ENCODE measurements around the gene IQSEC3.

The IQSEC3 gene

GRCh38 chr12:82740-83139 is 16.2 kb downstream of the IQSEC3 start:
- no peak for DNase-seq
- TF ChIP-seq CTCF (IDR thresholded peaks at IDR 0.05; ENCODE audit: low read length): no peak
- TF ChIP-seq EZH2 (optimal IDR thresholded peaks at IDR 0.05; ENCODE audit: low read depth, low read length): no peak
- no peak for TF ChIP-seq EZH2phosphoT487 (IDR thresholded peaks at IDR 0.05; ENCODE audit: low read length)
- Histone ChIP-seq H3K27me3 (replicated peaks; ENCODE audit: insufficient read depth, low read length) (peaks cover 53% of the 10 kb centered on the region), H3K9ac (ENCODE audit: low read length) (no peak overlapping the region), H3K4me1 (ENCODE audit: low read length) (no peaks in the 10 kb centered on the region), H3K79me2 (ENCODE audit: low read length) (no peaks in the 10 kb centered on the region), H3K9me3 (replicated peaks; ENCODE audit: insufficient read depth, low read length) (no peaks in the 10 kb centered on the region), H3K4me2 (ENCODE audit: low read depth, low read length) (no peak overlapping the region), H3K9me2 (replicated peaks; ENCODE audit: insufficient read depth, low read length) (no peaks in the 10 kb centered on the region), H3K36me3 (replicated peaks; ENCODE audit: insufficient read depth, low read length) (no peaks in the 10 kb centered on the region), H3K27ac (ENCODE audit: low read length) (no peak overlapping the region), H3F3A (ENCODE audit: insufficient read depth, low read length) (no peaks in the 10 kb centered on the region), H3K4me3 (ENCODE audit: low read length) (no peak overlapping the region), H2AFZ (ENCODE audit: low read length) (no peak overlapping the region), H4K20me1 (ENCODE audit: insufficient read depth, low read length) (no peaks in the 10 kb centered on the region)

- Histone ChIP-seq H3K9me2 (replicated peaks; ENCODE audit: insufficient read depth, low read length) (no peaks in the 10 kb centered on the region), H3F3A (ENCODE audit: insufficient read depth, low read length) (no peaks in the 10 kb centered on the region), H3K27me3 (replicated peaks; ENCODE audit: insufficient read depth, low read length) (peaks cover 61% of the 10 kb centered on the region), H3K4me3 (ENCODE audit: low read length) (no peak overlapping the region), H3K36me3 (replicated peaks; ENCODE audit: insufficient read depth, low read length) (no peaks in the 10 kb centered on the region), H3K9ac (ENCODE audit: low read length) (no peak overlapping the region), H3K79me2 (ENCODE audit: low read length) (no peaks in the 10 kb centered on the region), H3K4me1 (ENCODE audit: low read length) (no peaks in the 10 kb centered on the region), H2AFZ (ENCODE audit: low read length) (no peak overlapping the region), H4K20me1 (ENCODE audit: insufficient read depth, low read length) (no peaks in the 10 kb centered on the region), H3K9me3 (replicated peaks; ENCODE audit: insufficient read depth, low read length) (no peaks in the 10 kb centered on the region), H3K4me2 (ENCODE audit: low read depth, low read length) (no peak overlapping the region), H3K27ac (ENCODE audit: low read length) (no peak overlapping the region)
- no peak for DNase-seq
- TF ChIP-seq EZH2phosphoT487 (IDR thresholded peaks at IDR 0.05; ENCODE audit: low read length): no peak
- no peak for TF ChIP-seq CTCF (IDR thresholded peaks at IDR 0.05; ENCODE audit: low read length)
Measured at GRCh38 chr12:84056-84455, 17.5 kb downstream of the IQSEC3 start.

- no peaks in the 10 kb centered on the region for H3K9me2 ChIP-seq (replicated peaks; ENCODE audit: insufficient read depth, low read length)
- H2AFZ ChIP-seq (ENCODE audit: low read length): no peak overlapping the region
- H3F3A ChIP-seq (ENCODE audit: insufficient read depth, low read length): no peaks in the 10 kb centered on the region
- no peak overlapping the region for H3K27ac ChIP-seq (ENCODE audit: low read length)
- H3K27me3 ChIP-seq (replicated peaks; ENCODE audit: insufficient read depth, low read length): peaks cover 49% of the 10 kb centered on the region
- no peak for DNase-seq
- no peak for TF ChIP-seq CTCF (IDR thresholded peaks at IDR 0.05; ENCODE audit: low read length)
- no peak for TF ChIP-seq EZH2phosphoT487 (IDR thresholded peaks at IDR 0.05; ENCODE audit: low read length)
- TF ChIP-seq EZH2 (optimal IDR thresholded peaks at IDR 0.05; ENCODE audit: low read depth, low read length): no peak
- H4K20me1 ChIP-seq (ENCODE audit: insufficient read depth, low read length): no peaks in the 10 kb centered on the region
- H3K4me2 ChIP-seq (ENCODE audit: low read depth, low read length): no peak overlapping the region
- H3K9me3 ChIP-seq (replicated peaks; ENCODE audit: insufficient read depth, low read length): no peaks in the 10 kb centered on the region
- no peaks in the 10 kb centered on the region for H3K36me3 ChIP-seq (replicated peaks; ENCODE audit: insufficient read depth, low read length)
- H3K9ac ChIP-seq (ENCODE audit: low read length): no peak overlapping the region
- H3K4me3 ChIP-seq (ENCODE audit: low read length): no peak overlapping the region
- H3K4me1 ChIP-seq (ENCODE audit: low read length): no peaks in the 10 kb centered on the region
- H3K79me2 ChIP-seq (ENCODE audit: low read length): no peaks in the 10 kb centered on the region
Measured at GRCh38 chr12:85191-85666, 18.7 kb downstream of the IQSEC3 start.
